Stromal cell of bone marrow (primary cell): Measurements from ENCODE around the gene MPP1.
"Not testable (repeated sequence)": the region's sequence is repeated elsewhere in the genome, so short reads cannot be mapped to it uniquely, and the experiment has no call there.

Experiments used
- DNase-seq: peaks from one replicate; pipeline ENCODE4 v3.0.0-alpha.2; 2012; ENCODE audit warnings: low read depth

MPP1 gene

DNA sequence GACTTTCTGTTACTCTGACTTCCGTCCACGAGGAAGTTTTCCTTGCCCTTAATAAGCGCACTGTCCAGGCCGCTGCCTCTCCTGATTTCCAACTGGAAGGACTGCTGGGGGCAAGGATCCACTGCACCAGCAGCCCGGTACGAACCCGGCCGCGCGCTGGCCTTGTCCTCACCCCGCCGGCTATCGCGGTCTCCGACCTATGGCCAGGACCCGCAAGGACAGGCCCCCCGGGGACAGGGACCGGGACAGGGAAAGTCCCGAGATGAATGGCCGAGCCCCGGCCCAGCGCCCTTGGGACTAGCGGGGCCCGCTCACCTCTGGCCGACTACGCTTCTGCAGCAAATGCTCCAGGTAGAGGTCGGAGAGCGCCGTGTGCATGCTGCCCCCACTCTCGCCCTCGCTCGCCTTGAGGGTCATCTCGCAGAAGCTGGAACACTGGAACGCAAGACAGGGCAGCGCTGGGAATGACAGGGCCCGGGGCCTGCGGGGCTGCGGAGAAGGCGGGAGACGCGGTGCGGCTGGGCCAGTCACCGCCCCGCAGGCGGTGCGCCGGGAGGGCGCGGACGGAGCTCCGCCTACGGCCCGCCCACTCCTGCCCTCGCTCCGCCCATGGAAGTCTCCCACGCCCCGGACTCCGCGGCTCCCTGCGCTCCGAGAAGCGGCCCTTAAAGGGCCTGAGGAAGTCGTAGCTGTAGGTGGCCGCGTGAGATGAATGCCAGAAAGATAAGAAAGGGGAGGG is at the start of gene MPP1:
Gene MPP1, minus strand, starts transcription at position 529 of the 739 bp plus-strand sequence. Its CDS starts 112 bp downstream, at position 417.
- peak; percentile 43 for DNase-seq

DNA sequence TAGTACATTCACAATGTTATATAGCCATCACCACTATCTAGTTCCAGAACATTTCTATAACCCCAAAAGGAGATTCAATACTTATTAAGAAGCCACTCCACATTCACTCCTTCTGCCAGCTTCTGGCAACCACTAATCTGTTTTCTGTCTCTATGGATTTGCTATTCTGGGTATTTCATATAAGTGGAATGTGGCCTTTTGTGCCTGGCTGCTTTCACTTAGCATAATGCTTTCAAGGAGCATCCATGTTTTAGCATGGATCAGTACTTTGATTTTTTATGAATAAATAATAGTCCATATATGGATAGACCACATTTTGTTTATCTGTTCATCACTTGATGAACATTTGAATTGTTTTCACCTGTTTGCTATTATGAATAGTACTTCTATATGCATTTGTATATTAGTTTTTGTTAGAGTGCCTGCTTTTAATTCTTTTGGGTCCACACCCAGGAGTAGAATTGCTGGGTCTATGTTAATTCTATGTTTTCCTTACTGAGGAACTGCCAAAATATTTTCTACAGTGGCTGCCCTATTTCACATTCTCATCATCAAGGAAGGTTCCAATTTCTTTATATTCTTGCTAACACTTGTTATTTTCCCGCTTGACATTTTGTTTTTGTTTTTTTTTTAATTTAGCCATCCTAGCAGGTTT is 45.8 kb upstream of the MPP1 start:
- no peak for DNase-seq

DNA sequence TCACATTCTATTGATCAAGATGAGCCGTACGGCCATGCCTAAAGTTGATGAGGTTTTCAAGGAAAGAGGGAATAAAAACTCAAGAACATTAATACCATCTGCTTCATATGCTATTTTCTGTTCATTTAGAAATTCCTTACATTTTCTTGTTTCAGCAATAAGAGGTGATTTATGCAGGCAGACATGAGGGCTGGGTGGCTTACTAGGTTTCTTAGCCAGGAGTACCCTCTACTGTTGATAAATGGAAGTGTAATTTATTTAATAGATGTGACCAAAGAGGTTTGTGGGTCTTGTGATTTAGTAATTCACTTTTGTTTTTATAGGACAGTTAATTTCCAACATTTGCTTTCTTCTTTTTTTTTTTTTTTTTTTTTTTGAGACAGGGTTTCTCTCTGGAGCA is 35.6 kb upstream of the MPP1 start:
- peak; percentile 14 for DNase-seq

DNA sequence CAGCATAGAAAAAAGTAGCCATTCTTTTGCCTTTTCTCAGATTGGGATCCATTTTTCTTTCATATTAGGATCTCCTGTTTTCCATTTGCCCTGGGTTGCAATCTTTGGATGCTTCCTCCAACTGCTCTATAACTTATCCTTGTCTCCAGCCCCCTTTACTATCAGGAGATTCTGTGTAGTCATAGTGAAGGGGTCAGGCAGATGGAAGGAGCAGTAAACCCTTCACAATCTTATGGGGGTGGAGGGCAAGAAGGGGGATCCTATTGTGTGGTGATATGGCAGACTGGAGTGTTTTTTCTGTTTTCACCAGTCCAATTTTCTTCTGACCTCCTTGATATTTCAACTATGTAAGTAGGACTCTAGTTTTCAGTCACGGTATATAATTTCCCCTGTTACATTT is 30.9 kb upstream of the MPP1 start:
- no peak for DNase-seq

DNA sequence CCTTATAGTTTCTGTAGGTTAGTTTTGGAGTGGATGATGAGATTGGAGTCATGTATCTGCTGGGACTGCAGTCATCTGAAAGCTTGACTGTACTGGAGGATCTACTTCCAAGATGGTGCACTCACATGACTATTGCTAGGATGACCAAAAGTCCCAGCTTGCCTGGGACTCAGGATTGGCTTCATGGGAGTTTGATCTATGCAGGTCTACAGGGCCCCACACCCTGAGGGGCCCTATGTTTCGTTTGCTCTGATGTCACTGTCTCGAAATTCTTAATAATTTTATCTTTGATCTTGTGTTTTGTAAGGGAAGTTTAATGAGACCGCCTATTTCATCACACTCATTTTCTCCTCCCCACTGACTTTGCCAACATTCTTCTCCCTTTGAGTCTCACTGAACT is 29.3 kb upstream of the MPP1 start, which contains the start of gene SMIM9:
Gene SMIM9, minus strand, starts transcription at position 101 of the 400 bp plus-strand sequence. CDS start 3,806 bp downstream, outside the sequence.
- no peak for DNase-seq

DNA sequence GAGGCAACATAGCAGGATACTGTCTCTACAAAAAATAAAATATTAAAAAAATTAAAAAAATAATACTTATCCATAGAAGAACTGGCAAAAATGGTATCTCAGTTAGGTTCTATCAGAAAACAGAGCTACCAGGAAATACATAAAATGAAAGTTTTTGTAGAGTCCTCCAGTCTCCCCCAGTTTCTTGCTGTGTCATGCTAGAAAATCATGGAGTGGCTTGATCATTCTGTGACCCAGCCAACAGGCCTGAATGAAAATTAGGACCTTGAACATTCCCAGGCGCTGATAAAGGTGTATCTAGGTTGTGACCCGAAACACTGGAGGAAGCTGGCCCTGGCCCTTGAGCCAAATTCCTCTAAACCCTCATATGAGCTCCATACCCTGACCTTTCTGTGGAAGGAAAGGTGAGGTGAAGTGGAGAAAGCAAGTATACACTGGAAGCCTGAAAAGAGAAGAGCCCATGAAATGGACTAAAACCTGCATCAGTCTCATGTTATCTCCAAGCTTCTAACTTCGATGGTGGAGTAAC is 28.5 kb upstream of the MPP1 start:
- DNase-seq: no peak

DNA sequence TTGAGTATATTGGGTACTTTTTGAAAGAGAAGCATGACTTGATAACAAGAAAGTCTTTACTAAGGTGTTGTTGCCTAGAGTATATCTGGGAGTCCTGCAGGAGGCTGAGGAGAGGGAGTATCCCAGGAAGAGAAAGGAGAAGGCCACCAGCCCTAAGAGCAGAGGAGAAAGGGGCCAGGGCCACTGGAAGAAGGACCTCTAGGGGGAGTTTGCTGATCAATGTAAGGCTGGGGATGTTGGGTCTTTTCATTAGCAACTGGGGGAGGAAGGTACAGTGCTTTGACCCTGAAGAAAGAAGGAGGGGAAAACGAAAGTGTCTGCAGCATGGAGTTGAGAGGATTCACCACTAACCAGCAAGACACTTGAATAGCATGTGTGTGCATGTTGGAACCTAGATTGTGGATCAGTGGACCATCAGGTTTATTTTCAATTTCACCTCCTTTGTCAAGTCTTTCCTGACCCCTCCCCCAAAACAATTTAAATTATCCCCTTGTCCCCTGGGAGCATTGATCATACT is 24.7 kb upstream of the MPP1 start:
- DNase-seq: no peak

DNA sequence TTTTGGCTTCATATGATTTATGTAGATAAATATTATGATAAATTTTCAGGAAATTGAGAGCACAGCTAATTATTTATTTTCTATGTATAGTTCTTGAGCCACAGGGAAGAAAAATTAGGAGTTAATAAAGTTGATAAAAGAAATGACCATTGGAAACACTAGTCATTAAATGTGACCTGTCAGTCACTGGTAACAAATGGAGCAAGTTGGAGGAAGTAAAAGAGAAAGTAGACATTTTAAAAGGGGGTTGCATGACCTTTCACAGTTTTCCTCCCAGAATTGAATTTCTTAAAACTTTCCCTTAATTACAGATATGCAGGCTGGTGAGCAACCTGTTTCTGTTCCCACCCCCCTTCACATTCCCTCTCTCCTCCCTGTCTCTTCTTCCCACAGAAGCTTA is 23.8 kb upstream of the MPP1 start:
- no peak for DNase-seq

DNA sequence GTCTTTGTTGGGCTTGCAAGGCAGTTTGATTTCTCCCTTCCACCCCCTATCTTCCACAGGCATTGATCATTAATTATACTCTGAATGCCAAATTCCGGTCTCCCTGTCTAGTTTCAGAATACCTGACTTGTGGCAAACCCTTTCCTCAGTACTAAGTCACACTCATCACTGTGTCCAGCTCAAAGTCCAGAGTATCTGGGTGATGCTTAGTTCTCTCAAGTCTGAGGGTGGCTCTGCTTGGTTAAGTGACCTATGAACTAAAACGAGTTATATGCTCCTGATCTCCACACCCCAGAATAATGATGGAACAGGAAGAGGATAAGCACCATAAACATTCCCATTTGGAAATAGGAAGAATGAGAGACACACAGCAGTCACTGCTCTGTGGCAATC is 22.7 kb upstream of the MPP1 start:
- no peak for DNase-seq

DNA sequence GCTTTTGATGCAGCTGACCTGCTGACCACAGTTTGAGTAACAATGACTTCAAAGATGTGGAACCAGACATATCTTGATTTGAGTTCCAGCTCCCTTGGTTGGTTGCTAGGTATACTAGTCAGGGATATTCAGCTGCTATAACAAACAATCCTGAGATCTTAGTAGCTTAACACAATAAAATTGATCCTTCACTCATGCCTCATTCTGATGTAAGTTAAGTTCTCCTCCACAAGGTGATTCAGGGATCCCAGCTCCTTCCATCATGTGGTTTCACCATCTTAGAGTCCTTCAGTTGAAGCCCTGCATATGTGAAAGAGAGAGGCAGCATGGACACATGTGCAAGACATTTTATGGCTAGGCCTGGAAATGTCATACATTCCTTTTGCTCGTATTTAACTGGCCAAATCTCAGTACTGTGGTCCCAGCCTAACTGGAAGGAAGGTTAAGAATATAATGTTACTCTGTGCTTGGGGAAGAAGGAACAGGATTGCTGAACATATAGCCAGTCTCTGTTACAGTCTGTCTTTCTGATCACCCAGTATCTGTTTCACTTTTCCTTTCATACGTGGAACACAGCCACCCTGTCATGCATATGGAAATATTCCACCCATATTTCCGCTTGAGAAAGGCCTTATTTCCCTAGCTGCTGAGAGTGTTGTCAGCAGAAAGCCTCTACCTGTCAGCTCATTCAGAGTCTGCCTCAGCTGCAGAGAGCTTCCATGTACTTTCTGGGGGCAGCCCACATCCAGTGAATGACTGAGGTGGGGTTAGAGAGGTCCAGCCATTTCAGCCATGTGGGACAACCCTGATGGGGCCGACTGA is 22.1 kb upstream of the MPP1 start:
- no peak for DNase-seq

DNA sequence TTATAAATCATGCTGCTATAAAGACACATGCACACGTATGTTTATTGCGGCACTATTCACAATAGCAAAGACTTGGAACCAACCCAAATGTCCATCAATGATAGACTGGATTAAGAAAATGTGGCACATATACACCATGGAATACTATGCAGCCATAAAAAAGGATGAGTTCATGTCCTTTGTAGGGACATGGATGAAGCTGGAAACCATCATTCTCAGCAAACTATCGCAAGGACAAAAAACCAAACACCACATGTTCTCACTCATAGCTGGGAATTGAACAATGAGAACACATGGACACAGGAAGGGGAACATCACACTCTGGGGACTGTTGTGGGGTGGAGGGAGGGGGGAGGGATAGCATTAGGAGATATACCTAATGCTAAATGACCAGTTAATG is 20.3 kb upstream of the MPP1 start:
- DNase-seq: not testable (repeated sequence)

DNA sequence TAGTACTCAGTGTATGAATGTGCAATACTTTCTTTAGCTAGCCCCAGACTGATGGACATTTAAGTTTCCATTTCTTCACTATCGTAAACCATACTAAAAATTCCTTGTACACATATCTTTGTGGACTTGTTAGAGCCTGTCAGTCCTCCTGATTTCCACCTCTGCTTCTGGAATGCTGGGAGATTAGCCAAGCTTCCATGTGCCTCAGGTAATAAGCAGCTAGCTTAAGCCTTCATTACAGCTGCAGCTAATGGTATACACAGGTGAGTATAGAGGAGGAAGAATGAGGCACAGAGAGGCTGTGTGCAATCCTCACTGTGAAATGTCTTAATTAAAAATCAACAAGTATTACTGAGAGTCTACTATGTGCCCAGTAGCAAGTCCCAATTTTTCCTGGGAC is 19.4 kb upstream of the MPP1 start:
- DNase-seq: no peak

DNA sequence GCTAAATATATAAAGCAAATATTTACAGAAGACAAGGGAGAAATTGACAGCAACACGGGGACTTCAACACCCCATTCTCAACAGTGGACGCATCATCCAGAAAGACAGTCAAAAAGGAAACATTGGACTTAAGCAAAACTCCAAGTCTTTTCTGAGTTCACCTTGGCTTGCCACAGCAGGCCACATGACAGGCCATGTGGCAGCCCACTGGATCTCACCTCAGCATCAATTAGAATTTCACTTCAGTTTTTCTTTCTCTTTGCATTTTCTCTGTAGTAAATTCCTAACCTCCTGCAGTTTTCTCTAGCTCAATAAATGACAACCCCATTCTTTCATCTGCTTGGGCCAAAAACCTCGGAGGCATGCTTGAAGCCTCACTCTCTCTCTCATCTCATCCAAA is 16.7 kb upstream of the MPP1 start:
- DNase-seq: no peak

DNA sequence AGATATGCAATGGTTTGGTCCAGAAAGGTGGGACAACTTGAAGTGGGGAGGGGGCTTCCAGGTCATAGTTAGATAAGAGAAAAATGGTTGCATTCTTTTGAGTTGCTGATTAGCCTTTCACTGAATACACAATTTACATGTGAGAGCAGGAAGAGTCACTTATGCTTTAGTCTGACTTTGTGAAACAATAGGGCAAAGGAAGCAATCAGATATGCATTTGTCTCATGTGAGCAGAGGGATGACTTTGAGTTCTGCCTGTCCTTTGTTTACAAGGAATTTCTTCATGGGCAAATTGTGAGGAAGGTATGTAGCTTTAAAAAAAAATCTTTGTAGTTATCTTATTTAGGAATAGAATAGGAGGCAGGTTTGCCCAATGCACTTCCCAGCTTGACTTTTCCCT is 16.2 kb upstream of the MPP1 start:
- no peak for DNase-seq

DNA sequence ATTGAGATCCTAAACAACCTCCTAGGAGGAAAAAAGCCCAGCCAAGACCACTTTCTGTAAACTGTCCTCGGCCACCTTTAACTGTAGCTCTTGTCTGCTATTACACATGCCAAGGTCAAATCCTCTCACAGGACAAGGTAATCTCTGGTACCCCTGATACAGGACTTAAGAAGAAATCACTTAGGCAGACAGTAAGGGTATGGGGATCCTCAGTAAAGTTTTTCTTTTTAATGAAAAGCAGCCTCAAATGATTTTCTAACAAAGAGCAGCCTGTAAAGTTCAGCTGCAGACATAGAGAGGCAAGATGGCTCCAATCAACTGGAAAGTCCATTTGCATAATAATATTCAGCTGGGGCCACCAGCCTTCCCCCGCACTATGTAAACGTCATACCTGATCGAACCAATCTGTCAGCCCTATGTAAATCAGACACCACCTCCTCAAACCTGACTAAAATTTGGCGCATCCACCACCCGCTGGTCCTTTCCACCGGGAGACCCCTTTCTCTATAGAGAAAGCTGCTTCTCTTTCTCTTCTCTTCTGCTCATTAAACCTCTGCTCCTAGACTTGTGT is 14.6 kb upstream of the MPP1 start:
- no peak for DNase-seq

DNA sequence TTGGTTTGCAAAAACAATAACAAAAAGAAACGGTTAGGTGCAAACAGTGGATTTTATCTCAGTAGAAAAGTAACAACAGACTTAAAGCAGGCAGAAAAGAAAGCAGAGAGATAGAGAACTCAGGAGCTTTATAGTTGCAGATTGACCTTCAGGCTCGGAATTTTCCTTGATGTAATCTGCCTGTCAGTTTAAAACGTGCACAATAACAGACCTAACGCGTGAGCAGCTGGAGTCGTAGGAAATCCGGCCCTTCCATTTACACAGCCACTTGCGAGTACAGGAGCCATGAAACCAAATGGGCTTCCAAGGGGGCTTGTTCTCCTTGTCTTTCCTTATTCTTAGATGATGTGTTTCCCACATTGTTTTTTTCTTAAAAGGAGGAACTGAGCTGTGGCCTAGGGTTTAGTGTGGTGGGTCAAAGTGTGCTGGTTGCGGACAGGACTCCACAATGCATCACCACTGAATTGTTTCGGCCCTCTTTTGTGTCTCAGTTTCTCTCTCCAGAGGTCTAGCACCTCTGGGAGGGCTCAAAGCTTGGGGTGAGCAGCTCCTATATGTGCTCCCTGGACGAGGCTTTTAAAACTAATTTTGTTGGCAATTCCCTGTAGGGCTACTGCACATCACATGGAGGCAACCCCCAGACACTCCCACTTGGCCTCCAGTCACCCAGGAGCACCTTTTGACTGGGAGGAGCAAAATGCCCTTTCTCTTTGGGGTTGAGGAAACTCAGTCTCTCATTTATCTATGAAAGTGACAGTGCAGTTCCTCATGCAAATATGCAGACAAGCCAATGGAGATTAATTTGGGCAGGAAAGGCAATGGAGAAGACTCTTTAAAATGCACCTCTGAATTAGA is 13.9 kb upstream of the MPP1 start:
- DNase-seq: no peak

DNA sequence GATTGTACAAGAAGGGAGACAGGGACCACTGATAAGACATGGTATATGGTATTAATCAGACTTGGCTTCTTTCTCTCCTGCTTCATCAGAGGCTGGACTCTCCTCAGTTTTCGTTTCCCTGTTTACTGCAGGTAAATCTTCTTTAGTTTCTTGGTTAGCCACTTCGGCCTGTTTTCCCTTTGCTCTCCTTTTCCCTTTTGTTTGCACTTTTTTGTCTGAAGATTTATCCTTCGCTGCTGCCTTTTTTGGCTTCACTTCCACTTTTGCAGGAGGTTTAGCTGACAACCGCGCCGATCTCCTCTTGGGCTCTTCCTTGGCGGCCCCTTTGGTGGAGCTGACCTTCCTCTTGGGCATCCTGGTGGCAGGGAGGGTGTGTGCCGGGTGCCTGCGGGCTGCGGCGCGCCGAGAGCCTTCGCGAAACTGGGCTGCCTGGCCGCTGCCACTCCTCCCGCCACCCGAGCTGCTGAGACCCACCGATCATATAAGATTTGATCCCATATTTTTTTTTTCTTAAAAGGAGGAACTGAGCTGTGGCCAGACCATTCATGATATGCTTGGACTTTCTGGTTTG is 11.8 kb upstream of the MPP1 start:
- DNase-seq: not testable (repeated sequence)

DNA sequence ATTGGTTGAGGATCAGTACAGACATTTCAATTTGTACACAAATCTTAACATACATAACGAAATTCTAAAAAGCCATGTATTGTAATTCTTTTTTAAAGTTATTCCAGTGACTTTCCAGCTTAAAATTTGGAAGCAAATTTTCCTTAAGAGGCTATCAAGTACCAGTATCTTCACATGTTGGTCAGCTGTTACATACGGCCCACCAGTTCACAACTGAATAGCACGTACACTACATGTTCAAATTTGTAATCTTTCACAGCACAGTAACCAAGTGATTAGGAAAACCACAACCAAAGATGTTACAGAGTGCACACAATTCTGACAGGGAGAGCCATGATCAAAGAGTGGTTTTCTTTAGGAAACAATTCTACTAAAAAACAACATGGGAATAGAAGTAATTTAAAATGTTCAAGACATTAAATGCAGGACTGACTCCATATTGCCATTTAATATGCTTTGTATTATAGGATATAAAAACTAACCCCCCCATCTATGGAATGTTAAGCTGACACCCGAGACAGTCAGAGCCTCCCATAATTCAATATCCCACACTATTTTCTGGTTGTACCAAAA is 11.1 kb upstream of the MPP1 start:
- not testable (repeated sequence) for DNase-seq

DNA sequence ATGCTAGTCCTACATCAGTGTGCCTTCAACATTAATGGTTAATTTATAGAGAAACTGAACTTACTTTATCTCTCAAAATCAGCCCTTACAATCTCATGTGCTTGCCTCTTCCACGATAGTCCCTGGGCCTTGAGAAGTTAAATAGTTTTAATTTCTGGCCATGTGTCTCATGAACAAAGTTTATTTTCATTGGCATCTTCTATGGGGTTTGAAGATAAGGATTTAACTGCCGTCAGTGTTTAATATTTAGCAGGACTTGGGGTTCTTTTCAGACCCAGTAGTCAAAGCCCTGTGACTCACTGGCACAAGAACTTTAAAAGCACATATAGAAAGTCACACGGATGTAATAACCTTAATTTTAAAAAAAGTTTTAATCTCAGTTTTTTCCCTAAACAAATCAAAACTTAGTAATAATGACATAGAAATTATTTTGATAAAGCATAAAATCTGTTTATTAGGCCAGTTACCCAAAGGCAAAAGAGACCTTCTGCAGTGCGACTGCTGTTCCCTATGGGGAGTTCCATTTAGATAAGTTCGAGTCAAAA is 10.1 kb upstream of the MPP1 start:
- no peak for DNase-seq

DNA sequence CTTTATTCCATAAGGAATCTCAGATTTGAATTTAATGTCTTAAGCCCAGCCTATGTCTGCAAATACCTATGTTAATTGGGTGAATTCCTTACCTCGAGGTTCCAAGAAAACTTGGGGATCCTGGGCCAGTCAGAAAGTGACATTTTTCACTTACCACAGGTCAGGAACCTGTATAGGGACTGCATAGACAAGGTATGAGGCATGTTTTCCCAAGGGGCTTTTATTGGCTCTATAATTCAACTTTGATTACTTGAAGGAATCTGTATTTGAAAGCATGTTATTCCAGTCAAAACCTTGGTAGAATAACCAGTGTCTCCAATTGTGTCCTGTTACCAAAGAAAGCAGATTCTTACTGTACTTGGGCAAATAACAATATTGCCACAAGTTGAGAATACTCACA is 8.5 kb upstream of the MPP1 start:
- DNase-seq: no peak
